Urinary bladder (tissue), 4 donors: ENCODE data around the gene HDDC2. TPM values are rescaled to one million over a fixed set of nuclear protein-coding genes. Genes with fewer than 3 reads are reported as not detected.
"Not testable (repeated sequence)": the region's sequence is repeated elsewhere in the genome, so short reads cannot be mapped to it uniquely, and the experiment has no call there.

Experiments
- DNase-seq: peaks from one replicate; pipeline ENCODE4 v3.0.0-alpha.2; 2015; ENCODE audit errors: extremely low spot score
- H3K27ac ChIP-seq: one replicate; pipeline ENCODE4 v1.5.1; 2013; ENCODE audit warnings: low read depth, mild to moderate bottlenecking, moderate library complexity
- H3K36me3 ChIP-seq: one replicate; pipeline ENCODE4 v1.6.1; 2013; ENCODE audit warnings: mild to moderate bottlenecking, moderate library complexity; ENCODE audit not compliant: insufficient read depth
- H3K4me1 ChIP-seq: one replicate; pipeline ENCODE4 v1.6.1; 2013; ENCODE audit warnings: mild to moderate bottlenecking, moderate library complexity; ENCODE audit not compliant: insufficient read depth
- H3K4me3 ChIP-seq: one replicate; pipeline ENCODE4 v1.5.1; 2013; ENCODE audit warnings: low read depth, low read length
- WGBS: extraction: QIAGEN DNeasy Blood & Tissue Kit; methylation state at CpG from one replicate; pipeline ENCODE4 v1.1.7; 2013; 5-methylcytosine and 5-hydroxymethylcytosine counted together
- polyA plus RNA-seq: library from polyadenylated mRNA; stranded (reverse); fragments of 200-250 nt; gene quantifications from one replicate; pipeline ENCODE4 v1.2.3, GENCODE V29; 2013
- total RNA-seq: library from RNA; depleted of rRNA; stranded (reverse); fragments of >200 nt; gene quantifications from one replicate; pipeline ENCODE4 v1.2.3, GENCODE V29; 2014
- donor health status: healthy with polysubstance abuse.
- donor health status: healthy.

The HDDC2 gene
- total and polyA plus RNA-seq, 2 donors: 44.6 to 53.5 TPM

DNA sequence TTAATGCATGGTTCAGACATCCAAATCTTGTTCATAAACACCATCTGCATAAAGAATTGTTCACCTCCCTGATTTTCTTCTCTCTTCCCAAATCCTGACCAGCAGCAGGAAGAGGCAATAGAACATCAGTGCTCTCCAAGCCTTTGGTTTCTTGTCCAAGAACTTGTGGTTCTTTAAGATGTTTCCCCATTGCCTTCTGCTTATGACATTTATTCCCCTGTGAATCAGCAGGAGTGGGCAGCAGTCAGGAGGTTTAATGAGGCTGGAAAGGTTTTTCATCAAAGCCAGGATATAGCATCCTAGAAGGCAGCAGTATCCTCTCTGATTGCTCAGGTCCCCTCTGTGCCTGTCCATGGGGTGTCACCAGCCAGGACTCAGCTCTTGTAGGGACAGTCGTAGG is 5.3 kb downstream of the HDDC2 start:
- no peak overlapping the region for H3K27ac ChIP-seq
- DNase-seq: no peak
- peaks cover 2% of the 10 kb centered on the region for H3K4me1 ChIP-seq
- peaks cover 2% of the 10 kb centered on the region for H3K36me3 ChIP-seq
- WGBS: 100% methylated on average over 1 of the region's 1 CpG
- H3K4me3 ChIP-seq: no peak overlapping the region

DNA sequence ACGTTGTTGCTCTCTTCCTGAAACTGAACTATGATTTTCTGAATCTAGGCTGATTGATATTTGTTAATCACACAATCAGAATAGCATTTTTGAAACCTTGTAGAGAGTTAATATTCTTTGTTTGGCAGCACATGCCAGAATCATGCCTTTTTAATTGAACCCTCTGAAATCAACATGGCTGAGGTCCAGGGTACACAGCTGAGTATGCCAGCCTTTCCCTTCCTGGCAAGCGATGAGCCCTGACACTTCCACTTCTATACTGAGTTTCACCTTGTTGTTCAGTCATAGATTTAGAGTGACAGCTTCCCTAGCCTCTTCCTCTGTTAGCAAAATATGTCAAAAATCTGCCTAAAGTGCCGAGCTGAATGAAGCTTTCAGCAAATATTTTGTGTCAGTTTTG is 6.8 kb downstream of the HDDC2 start:
- H3K27ac ChIP-seq: no peak overlapping the region
- H3K4me1 ChIP-seq: peaks cover under 1% of the 10 kb centered on the region
- H3K4me3 ChIP-seq: no peak overlapping the region
- peaks cover 5% of the 10 kb centered on the region for H3K36me3 ChIP-seq
- DNase-seq: no peak
- WGBS: 86% methylated on average over 3 of the region's 3 CpGs

DNA sequence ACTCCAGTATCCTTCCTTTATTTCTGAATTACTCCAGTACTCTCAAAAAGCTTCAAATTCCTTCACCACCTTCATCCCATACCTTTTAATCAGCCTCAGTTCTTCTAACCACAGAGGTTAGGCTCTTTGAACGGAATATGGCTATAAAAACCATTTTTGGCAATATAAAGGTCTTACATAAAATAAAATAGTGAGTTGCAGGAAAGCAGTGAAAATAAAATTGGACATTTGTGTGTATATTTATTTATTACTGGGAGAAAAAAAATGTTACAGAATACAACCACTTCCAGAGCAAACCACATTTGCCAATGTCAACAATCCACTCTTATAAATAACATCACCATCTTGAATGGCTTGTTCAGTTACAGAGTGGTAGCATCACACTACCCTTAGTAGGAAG is 7.7 kb downstream of the HDDC2 start:
- no peak overlapping the region for H3K27ac ChIP-seq
- DNase-seq: no peak
- WGBS: 79% methylated on average over 1 of the region's 1 CpG
- no peak overlapping the region for H3K4me3 ChIP-seq
- H3K36me3 ChIP-seq: peaks cover 5% of the 10 kb centered on the region
- no peaks in the 10 kb centered on the region for H3K4me1 ChIP-seq

GRCh38 chr6:125293587-125293986 is 8.2 kb downstream of the HDDC2 start:
- Histone ChIP-seq H3K27ac (no peak overlapping the region), H3K4me3 (no peak overlapping the region), H3K36me3 (peaks cover 5% of the 10 kb centered on the region), H3K4me1 (no peaks in the 10 kb centered on the region)
- whole genome bisulfite sequencing: 81% methylated on average over 3 of the region's 3 CpGs
- DNase-seq: no peak

GRCh38 chr6:125287718-125288117 is 14.0 kb downstream of the HDDC2 start:
- WGBS: 96% methylated on average over 9 of the region's 9 CpGs
- no peak overlapping the region for H3K27ac ChIP-seq
- H3K4me1 ChIP-seq: no peaks in the 10 kb centered on the region
- H3K4me3 ChIP-seq: no peak overlapping the region
- peaks cover 4% of the 10 kb centered on the region for H3K36me3 ChIP-seq
- DNase-seq: no peak

DNA sequence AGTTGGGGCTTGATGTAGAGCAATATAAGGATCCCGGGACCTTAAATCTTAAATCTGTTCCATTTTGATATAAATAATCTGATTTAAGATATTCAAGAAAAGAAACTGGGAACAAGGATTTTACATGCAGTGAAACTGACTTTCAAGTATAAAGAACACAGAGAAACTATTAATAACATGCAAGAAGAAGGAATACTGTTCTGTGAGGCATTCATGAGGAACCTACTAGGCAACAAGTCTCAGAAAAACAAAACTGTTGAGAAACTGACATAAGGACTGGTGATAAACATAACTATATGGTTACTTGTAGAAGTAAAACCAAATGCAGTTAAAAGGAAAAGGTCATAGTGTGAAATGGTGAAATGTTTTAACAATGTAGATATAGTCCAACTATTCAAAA is 15.8 kb downstream of the HDDC2 start:
- Histone ChIP-seq H3K4me3 (no peak overlapping the region), H3K4me1 (no peaks in the 10 kb centered on the region), H3K27ac (no peak overlapping the region), H3K36me3 (no peaks in the 10 kb centered on the region)
- 99% methylated on average over 1 of the region's 1 CpG for WGBS
- no peak for DNase-seq

DNA sequence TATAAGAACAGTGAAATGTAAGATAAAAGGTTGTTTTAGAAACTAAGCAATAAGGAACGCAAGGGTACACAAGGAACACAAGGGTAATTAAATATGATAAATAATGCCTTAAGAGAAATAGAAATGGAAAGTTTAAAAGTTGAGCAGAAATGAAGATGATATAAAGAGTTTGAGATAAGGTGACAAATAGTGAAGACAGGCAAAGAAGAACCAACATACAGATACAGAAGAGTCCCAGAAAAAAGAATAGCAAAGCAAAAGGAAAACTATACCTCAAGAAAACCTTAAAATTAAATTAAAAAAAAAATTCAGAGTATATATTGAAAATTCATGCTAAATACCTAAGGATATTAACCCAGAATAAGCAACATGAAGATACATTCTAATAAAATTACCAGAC is 16.4 kb downstream of the HDDC2 start:
- 100% methylated on average over 1 of the region's 1 CpG for WGBS
- no peaks in the 10 kb centered on the region for H3K36me3 ChIP-seq
- DNase-seq: no peak
- H3K4me3 ChIP-seq: no peak overlapping the region
- no peaks in the 10 kb centered on the region for H3K4me1 ChIP-seq
- H3K27ac ChIP-seq: no peak overlapping the region

GRCh38 chr6:125282470-125282869 is 19.3 kb downstream of the HDDC2 start:
- not testable (repeated sequence) for H3K4me3 ChIP-seq, DNase-seq, H3K4me1 ChIP-seq, H3K27ac ChIP-seq, H3K36me3 ChIP-seq
- WGBS: 99% methylated on average over 3 of the region's 3 CpGs

- DNase-seq, H3K36me3 ChIP-seq, H3K4me3 ChIP-seq, H3K27ac ChIP-seq, H3K4me1 ChIP-seq: not testable (repeated sequence)
- WGBS: 81% methylated on average over 11 of the region's 11 CpGs
Measured at GRCh38 chr6:125280370-125281035, 21.3 kb downstream of the HDDC2 start.

GRCh38 chr6:125279961-125280360 is 21.8 kb downstream of the HDDC2 start:
- no peaks in the 10 kb centered on the region for H3K4me1 ChIP-seq
- WGBS: 97% methylated on average over 7 of the region's 7 CpGs
- no peak for DNase-seq
- H3K4me3 ChIP-seq: no peak overlapping the region
- H3K36me3 ChIP-seq: no peaks in the 10 kb centered on the region
- H3K27ac ChIP-seq: no peak overlapping the region

DNA sequence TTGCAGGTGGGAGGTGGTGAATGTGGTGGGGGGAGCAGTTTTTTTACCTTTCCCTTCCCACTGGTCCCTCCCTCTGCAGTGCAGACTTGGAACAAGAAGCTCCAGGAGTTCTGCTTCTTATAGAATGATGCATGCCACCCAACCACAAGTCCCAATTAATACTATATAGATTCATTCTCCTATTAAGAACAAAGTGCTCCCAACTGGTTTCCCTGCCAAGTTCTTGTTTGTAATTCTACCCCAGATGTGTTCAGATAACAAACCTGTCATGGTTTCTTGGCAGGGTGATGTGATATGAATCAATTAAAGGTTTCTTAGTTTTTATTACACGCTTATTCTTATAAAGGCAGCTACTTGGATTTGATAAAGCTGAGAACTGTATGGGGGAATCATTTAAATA is 23.9 kb downstream of the HDDC2 start:
- Histone ChIP-seq H3K4me3 (no peak overlapping the region), H3K4me1 (no peaks in the 10 kb centered on the region), H3K27ac (no peak overlapping the region), H3K36me3 (no peaks in the 10 kb centered on the region)
- WGBS: 86% methylated on average over 1 of the region's 1 CpG
- DNase-seq: no peak

- no peaks in the 10 kb centered on the region for H3K4me1 ChIP-seq
- no peak for DNase-seq
- no peaks in the 10 kb centered on the region for H3K36me3 ChIP-seq
- 96% methylated on average over 3 of the region's 3 CpGs for WGBS
- no peak overlapping the region for H3K4me3 ChIP-seq
- no peak overlapping the region for H3K27ac ChIP-seq
Measured at GRCh38 chr6:125275779-125276178, 26.0 kb downstream of the HDDC2 start.

DNA sequence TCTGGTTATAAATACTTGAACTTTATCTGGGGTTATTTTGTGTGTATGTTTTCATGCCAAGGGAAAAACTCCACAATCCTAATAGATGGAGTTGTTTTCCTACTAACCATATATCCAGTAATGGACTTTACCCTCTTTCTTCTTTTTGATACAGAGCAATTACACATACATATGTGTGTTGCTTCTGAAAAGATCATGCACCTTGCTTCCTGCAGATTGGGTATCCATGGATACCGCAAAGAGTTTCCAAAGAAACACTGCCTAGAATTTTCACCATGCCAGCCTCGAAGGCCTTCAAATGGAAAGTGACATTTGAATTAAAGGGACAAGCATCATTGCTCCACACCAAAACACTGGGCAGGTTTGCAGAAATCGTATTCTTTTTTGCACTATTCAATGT is 26.8 kb downstream of the HDDC2 start:
- Histone ChIP-seq H3K4me1 (no peaks in the 10 kb centered on the region), H3K27ac (no peak overlapping the region), H3K4me3 (no peak overlapping the region), H3K36me3 (no peaks in the 10 kb centered on the region)
- WGBS: 89% methylated on average over 3 of the region's 3 CpGs
- DNase-seq: no peak

GRCh38 chr6:125273965-125274364 is 27.8 kb downstream of the HDDC2 start:
- Histone ChIP-seq H3K4me3 (no peak overlapping the region), H3K36me3 (no peaks in the 10 kb centered on the region), H3K4me1 (no peaks in the 10 kb centered on the region), H3K27ac (no peak overlapping the region)
- no peak for DNase-seq
- WGBS: 89% methylated on average over 7 of the region's 7 CpGs

DNA sequence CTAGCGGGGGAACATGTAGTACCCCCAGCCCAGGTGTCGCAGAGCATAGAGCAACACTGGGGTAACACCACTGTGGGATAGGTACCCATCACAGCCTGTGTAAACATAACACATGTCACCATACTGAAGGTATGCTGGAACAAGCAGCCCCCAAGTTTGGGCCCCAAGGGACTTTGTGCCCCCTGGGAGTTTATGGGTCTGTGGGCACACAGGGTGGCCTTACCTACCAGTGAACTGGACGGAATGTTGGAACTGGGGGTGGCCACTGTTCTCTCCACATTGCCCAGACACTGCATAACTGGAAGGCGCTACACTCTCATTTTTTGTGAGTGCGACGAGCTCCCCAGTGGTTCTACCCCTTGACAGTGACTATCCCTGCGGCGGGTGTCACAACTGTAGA is 28.5 kb downstream of the HDDC2 start:
- no peak overlapping the region for H3K4me3 ChIP-seq
- WGBS: 98% methylated on average over 8 of the region's 8 CpGs
- no peak overlapping the region for H3K27ac ChIP-seq
- no peaks in the 10 kb centered on the region for H3K36me3 ChIP-seq
- no peak for DNase-seq
- no peaks in the 10 kb centered on the region for H3K4me1 ChIP-seq
